ENCODE data around the gene SORCS2. TPM values are rescaled to one million over a fixed set of nuclear protein-coding genes. Genes with fewer than 3 reads are reported as not detected.

The SORCS2 gene
- total RNA-seq, 1 donor from 2014 or later: 5.2 TPM

DNA sequence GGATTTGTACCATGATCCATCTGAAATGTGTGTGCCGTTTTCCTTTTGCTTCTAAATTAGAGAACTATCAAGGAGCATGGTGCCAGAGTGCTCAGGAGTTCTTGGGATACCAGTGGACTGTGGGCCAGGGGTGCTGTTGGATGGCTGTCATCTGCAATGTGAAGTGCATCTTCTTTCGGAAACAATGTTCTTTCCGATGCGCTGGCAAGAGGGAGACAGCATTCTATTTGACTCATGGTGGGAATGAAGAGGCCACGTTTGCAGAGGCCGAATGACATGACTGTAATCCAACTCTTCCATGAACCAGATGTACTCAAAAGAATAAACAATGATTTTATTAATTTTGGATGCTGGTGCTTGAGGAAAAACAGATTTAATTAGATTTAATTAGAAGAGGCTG is 45.5 kb downstream of the SORCS2 start:
- H3F3A ChIP-seq (ENCODE audit: low read depth): no peaks in the 10 kb centered on the region
- Mint-ChIP-seq H3K27me3 (ENCODE audit: insufficient read depth, low read depth) (peaks cover 3% of the 10 kb centered on the region), H3K4me3 (no peak overlapping the region), H3K9me3 (peaks cover 3% of the 10 kb centered on the region), H3K4me1 (peaks cover 24% of the 10 kb centered on the region), H3K27ac (no peak overlapping the region), H3K36me3 (no peaks in the 10 kb centered on the region)
- H3K4me1 ChIP-seq: peaks cover 10% of the 10 kb centered on the region
- no peak overlapping the region for H3K27ac ChIP-seq
- DNase-seq (ENCODE audit: low spot score): no peak
- H2AFZ ChIP-seq (replicated peaks): no peak overlapping the region
- TF ChIP-seq, protein P1, sequence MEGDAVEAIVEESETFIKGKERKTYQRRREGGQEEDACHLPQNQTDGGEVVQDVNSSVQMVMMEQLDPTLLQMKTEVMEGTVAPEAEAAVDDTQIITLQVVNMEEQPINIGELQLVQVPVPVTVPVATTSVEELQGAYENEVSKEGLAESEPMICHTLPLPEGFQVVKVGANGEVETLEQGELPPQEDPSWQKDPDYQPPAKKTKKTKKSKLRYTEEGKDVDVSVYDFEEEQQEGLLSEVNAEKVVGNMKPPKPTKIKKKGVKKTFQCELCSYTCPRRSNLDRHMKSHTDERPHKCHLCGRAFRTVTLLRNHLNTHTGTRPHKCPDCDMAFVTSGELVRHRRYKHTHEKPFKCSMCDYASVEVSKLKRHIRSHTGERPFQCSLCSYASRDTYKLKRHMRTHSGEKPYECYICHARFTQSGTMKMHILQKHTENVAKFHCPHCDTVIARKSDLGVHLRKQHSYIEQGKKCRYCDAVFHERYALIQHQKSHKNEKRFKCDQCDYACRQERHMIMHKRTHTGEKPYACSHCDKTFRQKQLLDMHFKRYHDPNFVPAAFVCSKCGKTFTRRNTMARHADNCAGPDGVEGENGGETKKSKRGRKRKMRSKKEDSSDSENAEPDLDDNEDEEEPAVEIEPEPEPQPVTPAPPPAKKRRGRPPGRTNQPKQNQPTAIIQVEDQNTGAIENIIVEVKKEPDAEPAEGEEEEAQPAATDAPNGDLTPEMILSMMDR (IDR thresholded peaks at IDR 0.05): no peak
- no peak for TF ChIP-seq EZH2 (IDR thresholded peaks at IDR 0.05)
- TF ChIP-seq EZH2phosphoT487 (IDR thresholded peaks at IDR 0.05): no peak
- peaks cover 13% of the 10 kb centered on the region for H4K20me1 ChIP-seq (ENCODE audit: low read depth)
- H3K36me3 ChIP-seq: no peaks in the 10 kb centered on the region
- no peak overlapping the region for H3K4me2 ChIP-seq
- H3K4me3 ChIP-seq: no peak overlapping the region
- H3K9ac ChIP-seq: no peak overlapping the region
- H3K79me2 ChIP-seq (ENCODE audit: low read depth): no peaks in the 10 kb centered on the region
- H3K9me3 ChIP-seq (ENCODE audit: low read depth): no peaks in the 10 kb centered on the region
- H3K27me3 ChIP-seq: no peaks in the 10 kb centered on the region

- H3K27ac ChIP-seq: no peak overlapping the region
- Mint-ChIP-seq H3K36me3 (no peaks in the 10 kb centered on the region), H3K9me3 (peaks cover 3% of the 10 kb centered on the region), H3K27me3 (ENCODE audit: insufficient read depth, low read depth) (peaks cover 3% of the 10 kb centered on the region), H3K27ac (no peak overlapping the region), H3K4me1 (peaks cover 24% of the 10 kb centered on the region), H3K4me3 (no peak overlapping the region)
- H3K36me3 ChIP-seq: no peaks in the 10 kb centered on the region
- H3K27me3 ChIP-seq: no peaks in the 10 kb centered on the region
- H3K4me3 ChIP-seq: no peak overlapping the region
- DNase-seq (ENCODE audit: low spot score): peak; percentile 58
- TF ChIP-seq EZH2 (IDR thresholded peaks at IDR 0.05) (no peak), EZH2phosphoT487 (IDR thresholded peaks at IDR 0.05) (no peak)
- TF ChIP-seq, protein P1 (IDR thresholded peaks at IDR 0.05): peak; percentile 51
- H3F3A ChIP-seq (ENCODE audit: low read depth): no peaks in the 10 kb centered on the region
- no peak overlapping the region for H3K9ac ChIP-seq
- peaks cover 13% of the 10 kb centered on the region for H4K20me1 ChIP-seq (ENCODE audit: low read depth)
- H3K4me1 ChIP-seq: peaks cover 10% of the 10 kb centered on the region
- no peaks in the 10 kb centered on the region for H3K9me3 ChIP-seq (ENCODE audit: low read depth)
- no peak overlapping the region for H2AFZ ChIP-seq (replicated peaks)
- no peaks in the 10 kb centered on the region for H3K79me2 ChIP-seq (ENCODE audit: low read depth)
- H3K4me2 ChIP-seq: no peak overlapping the region
These were observed 46.1 kb downstream of the SORCS2 start for GRCh38 chr4:7238300-7238960.

GRCh38 chr4:7239101-7239820 is 46.9 kb downstream of the SORCS2 start:
- H3K9me3 Mint-ChIP-seq: peaks cover 3% of the 10 kb centered on the region
- no peaks in the 10 kb centered on the region for H3K27me3 ChIP-seq
- H3K9ac ChIP-seq: no peak overlapping the region
- no peak overlapping the region for H3K4me3 ChIP-seq
- peaks cover 10% of the 10 kb centered on the region for H3K4me1 ChIP-seq
- H2AFZ ChIP-seq (replicated peaks): no peak overlapping the region
- H3F3A ChIP-seq (ENCODE audit: low read depth): no peaks in the 10 kb centered on the region
- peaks cover 3% of the 10 kb centered on the region for H3K27me3 Mint-ChIP-seq (ENCODE audit: insufficient read depth, low read depth)
- no peaks in the 10 kb centered on the region for H3K36me3 Mint-ChIP-seq
- H3K4me2 ChIP-seq: no peak overlapping the region
- H3K36me3 ChIP-seq: no peaks in the 10 kb centered on the region
- no peak overlapping the region for H3K4me3 Mint-ChIP-seq
- TF ChIP-seq, protein P1 (IDR thresholded peaks at IDR 0.05): no peak
- TF ChIP-seq EZH2phosphoT487 (IDR thresholded peaks at IDR 0.05): no peak
- TF ChIP-seq EZH2 (IDR thresholded peaks at IDR 0.05): no peak
- H3K79me2 ChIP-seq (ENCODE audit: low read depth): no peaks in the 10 kb centered on the region
- H3K4me1 Mint-ChIP-seq: peaks cover 22% of the 10 kb centered on the region
- no peak overlapping the region for H3K27ac ChIP-seq
- peak overlapping the region; percentile 32 for H3K27ac Mint-ChIP-seq
- H4K20me1 ChIP-seq (ENCODE audit: low read depth): peaks cover 13% of the 10 kb centered on the region
- DNase-seq (ENCODE audit: low spot score): no peak
- H3K9me3 ChIP-seq (ENCODE audit: low read depth): no peaks in the 10 kb centered on the region

All from neural progenitor cell (in vitro differentiated cells).